Iris pigment epithelial cell (primary cell): ENCODE measurements around the gene SPACA6.
"Not testable (repeated sequence)": the region's sequence is repeated elsewhere in the genome, so short reads cannot be mapped to it uniquely, and the experiment has no call there.

Experiments
- DNase-seq: peaks from one replicate; pipeline ENCODE4 v3.0.0-alpha.2; 2011; ENCODE audit warnings: low read depth

SPACA6 gene

GRCh38 chr19:51735759-51736449, 42.8 kb downstream of the SPACA6 start:
- DNase-seq: peak; percentile 88

GRCh38 chr19:51737389-51737788, 44.3 kb downstream of the SPACA6 start:
- DNase-seq: no peak

GRCh38 chr19:51737924-51738323, 44.8 kb downstream of the SPACA6 start:
- no peak for DNase-seq

GRCh38 chr19:51738523-51738922, 45.4 kb downstream of the SPACA6 start:
- DNase-seq: not testable (repeated sequence)

- DNase-seq: no peak
Measured at GRCh38 chr19:51739466-51740213, 46.5 kb downstream of the SPACA6 start.

- DNase-seq: no peak
Measured at GRCh38 chr19:51740356-51740755, 47.2 kb downstream of the SPACA6 start.

GRCh38 chr19:51742789-51743188, 49.7 kb downstream of the SPACA6 start:
- peak; percentile 72 for DNase-seq

GRCh38 chr19:51743405-51743804, 50.3 kb downstream of the SPACA6 start:
- DNase-seq: peak; percentile 43

- no peak for DNase-seq
Measured at GRCh38 chr19:51746731-51747130, 53.6 kb downstream of the SPACA6 start.

GRCh38 chr19:51749979-51750378, 56.8 kb downstream of the SPACA6 start:
- DNase-seq: peak; percentile 26

GRCh38 chr19:51750400-51751094, 57.4 kb downstream of the SPACA6 start:
- DNase-seq: peak; percentile 28

GRCh38 chr19:51751655-51752054, 58.5 kb downstream of the SPACA6 start, which contains the start of gene FPR1:
Gene FPR1, minus strand, starts transcription at chr19:51751878. Its CDS starts 4,884 bp downstream, at chr19:51746994.
- peak; percentile 63 for DNase-seq

- DNase-seq: no peak
Measured at GRCh38 chr19:51754109-51754508, 61.0 kb downstream of the SPACA6 start.

- DNase-seq: no peak
Measured at GRCh38 chr19:51754770-51755169, 61.6 kb downstream of the SPACA6 start.
